ENCODE data around the gene RBM42.

DNA sequence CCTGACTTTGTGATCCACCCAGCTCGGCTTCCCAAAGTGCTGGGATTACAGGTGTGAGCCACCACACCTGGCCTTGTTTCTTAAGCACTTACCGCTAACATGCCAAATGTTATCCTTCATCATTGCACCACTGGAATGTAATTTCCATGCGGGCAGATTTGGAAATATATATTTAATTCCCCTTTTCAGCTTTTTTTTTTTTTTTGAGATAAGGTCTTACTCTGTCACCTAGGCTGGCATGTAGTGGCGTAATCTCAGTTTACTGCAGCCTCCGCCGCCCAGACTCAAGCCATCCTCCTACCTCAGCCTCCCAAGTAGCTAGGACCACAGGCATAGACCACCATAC is 33.1 kb downstream of the RBM42 start:
- TF ChIP-seq, protein P1, sequence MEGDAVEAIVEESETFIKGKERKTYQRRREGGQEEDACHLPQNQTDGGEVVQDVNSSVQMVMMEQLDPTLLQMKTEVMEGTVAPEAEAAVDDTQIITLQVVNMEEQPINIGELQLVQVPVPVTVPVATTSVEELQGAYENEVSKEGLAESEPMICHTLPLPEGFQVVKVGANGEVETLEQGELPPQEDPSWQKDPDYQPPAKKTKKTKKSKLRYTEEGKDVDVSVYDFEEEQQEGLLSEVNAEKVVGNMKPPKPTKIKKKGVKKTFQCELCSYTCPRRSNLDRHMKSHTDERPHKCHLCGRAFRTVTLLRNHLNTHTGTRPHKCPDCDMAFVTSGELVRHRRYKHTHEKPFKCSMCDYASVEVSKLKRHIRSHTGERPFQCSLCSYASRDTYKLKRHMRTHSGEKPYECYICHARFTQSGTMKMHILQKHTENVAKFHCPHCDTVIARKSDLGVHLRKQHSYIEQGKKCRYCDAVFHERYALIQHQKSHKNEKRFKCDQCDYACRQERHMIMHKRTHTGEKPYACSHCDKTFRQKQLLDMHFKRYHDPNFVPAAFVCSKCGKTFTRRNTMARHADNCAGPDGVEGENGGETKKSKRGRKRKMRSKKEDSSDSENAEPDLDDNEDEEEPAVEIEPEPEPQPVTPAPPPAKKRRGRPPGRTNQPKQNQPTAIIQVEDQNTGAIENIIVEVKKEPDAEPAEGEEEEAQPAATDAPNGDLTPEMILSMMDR (IDR thresholded peaks at IDR 0.05): no peak
- TF ChIP-seq POLR2A (IDR thresholded peaks at IDR 0.05): no peak
